Hematopoietic multipotent progenitor cell treated with erythropoietin and hydrocortisone succinate and interleukin-3 and kit ligand, for 6 days (in vitro differentiated cells): ENCODE measurements around the gene RPS6KL1.
A peak's percentile ranks its signal among the peaks of the same experiment; 100 is the strongest.

Experiments used
- DNase-seq: peaks from one replicate; pipeline ENCODE4 v3.0.0-alpha.2; 2015

The RPS6KL1 gene

GRCh38 chr14:74911221-74911620, 11.8 kb downstream of the RPS6KL1 start:
- DNase-seq = no peak

DNA sequence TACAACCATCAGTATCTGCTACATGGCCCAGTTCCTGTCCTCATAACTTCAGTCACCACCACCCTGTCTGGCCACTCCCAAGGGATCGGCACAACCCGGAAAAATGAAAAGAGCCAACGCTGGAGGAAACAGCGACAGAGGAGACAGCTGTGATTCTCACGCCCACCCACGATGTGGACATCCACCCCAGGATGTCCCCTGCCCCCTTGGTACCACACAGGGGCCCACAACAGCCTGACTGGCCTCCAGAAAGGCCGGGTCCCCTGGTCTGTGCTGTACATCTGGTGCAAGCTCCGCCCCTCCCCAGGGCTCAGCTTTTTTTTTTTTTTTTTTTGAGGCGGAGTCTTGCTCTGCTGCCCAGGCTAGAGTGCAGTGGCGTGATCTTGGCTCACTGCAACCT, 12.5 kb downstream of the RPS6KL1 start:
- no peak for DNase-seq

GRCh38 chr14:74909911-74910310, 13.1 kb downstream of the RPS6KL1 start:
- DNase-seq = no peak

GRCh38 chr14:74909501-74909900, 13.6 kb downstream of the RPS6KL1 start:
- DNase-seq = no peak

- DNase-seq = no peak
Observed at GRCh38 chr14:74908861-74909341, 14.2 kb downstream of the RPS6KL1 start.

- DNase-seq = no peak
Observed at GRCh38 chr14:74907744-74908143, 15.3 kb downstream of the RPS6KL1 start.

GRCh38 chr14:74906925-74907521, 16.0 kb downstream of the RPS6KL1 start:
- peak; percentile 54 for DNase-seq

- peak; percentile 86 for DNase-seq
Observed at GRCh38 chr14:74905595-74906142, 17.4 kb downstream of the RPS6KL1 start.

DNA sequence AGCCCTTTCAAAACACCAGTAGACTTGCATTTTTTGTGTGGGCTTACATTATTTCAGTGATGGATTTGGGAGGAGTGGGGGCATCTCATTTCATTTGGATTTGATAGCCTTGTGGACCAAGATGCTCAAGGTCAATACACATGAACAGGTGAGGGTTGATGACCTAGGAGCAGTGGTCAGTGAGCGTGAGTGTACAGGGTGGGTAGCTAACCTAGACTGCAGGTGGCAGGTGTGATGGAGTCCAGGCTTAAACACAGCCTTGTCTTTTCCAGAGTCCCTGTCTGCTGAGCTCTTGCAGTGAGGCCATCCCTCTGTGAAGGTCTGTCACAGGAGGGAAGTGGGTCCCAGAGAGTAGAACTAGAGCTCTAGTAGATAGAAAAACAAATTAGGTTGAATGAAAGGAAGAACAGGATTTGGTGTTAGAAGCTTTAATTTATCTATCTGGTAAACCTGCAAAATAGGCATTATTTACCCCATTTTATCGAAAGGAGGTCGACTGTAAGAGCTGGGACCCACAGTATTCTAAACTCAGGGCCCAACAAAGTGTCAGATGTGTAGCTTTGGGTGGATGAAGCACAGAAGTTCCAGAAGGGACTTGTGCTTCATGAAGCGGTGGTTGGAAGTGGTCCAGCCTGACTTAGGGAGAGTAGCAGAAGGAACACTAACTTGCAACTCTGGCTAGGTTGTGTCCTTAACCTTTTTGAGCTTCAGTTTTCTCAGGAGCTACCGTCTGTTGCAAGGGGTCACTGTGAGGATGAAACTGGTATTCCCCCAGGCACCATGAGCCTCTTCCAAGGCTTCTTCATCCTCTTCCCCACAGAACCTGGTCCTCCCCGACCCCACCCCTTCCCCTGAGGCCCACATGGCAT, 18.2 kb downstream of the RPS6KL1 start:
- peak; percentile 24 for DNase-seq

GRCh38 chr14:74902941-74903705, 19.9 kb downstream of the RPS6KL1 start:
- no peak for DNase-seq

DNA sequence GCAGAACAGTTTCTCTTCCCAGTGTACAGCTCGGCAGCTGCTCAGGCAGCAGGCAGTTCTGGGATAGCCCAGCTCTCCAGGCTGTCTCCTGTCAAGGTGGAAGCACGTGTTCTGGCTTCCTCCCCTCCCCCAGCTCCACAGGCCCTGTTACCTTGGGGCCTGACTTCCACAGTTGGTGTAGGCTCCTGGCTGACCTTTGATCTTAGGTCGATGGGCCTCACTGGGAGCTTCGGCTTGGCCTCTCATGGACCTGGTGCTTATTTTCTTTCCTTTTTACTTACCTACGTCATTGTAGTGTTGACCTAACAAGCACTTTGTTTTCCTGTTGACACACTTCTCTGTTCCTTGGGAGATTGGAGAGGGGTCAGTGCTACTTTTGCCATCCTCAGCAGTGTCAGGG, 24.4 kb downstream of the RPS6KL1 start:
- no peak for DNase-seq

DNA sequence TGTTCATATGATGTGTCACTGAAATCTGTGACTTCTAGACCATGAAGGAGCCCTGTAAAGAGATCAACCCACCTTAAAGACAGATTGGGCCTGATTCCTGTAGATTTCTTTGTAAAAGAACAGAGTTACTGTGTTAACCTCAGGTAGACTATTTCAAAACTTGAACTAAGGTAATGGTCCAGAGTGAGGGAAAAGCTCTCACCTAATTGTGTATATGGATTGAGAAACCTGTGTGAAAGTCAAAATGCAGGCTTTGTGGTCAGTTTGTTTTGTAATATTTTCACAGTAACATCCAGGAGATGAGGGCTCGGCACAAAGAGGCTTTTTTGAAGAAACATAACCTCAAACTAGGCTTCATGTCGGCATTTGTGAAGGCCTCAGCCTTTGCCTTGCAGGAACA, 25.0 kb downstream of the RPS6KL1 start:
- no peak for DNase-seq

DNA sequence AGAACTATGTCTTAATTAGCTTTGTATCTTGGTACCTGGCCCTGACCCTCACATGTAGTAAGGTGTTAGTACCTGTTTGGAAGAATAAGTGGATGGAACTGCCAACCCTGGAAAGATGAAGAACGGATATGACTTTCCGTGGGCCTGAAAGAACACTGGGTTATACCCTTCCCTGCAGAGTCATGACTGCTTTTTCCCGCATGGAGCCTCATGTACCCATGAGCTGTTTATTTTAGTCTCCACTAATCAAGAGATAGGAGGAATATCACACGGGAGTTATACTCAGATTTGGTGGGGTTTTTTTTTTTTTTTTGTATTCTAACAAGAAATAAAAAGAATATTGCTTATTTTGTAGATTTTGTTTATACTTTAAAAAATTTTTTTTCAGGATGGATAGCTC, 25.4 kb downstream of the RPS6KL1 start:
- DNase-seq = no peak

DNA sequence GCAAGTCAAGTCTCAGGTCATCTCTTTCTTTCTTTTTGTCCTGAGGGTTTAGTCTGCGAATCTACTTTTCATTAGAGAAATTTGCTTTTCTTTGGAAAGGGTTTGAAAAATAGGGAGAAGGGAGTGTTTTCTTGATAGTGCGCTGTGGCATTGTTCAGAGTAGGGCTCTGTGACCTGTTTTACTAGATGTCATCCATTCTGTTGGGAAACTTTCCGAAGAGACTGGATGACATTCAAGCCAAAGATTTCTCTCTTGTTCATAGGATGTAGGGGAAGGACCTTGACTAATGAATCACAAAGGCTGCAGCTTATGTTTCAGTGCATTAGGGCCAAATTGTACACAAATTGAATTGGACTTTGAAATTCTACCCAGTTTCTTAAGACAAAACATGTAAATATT, 26.7 kb downstream of the RPS6KL1 start:
- no peak for DNase-seq

DNA sequence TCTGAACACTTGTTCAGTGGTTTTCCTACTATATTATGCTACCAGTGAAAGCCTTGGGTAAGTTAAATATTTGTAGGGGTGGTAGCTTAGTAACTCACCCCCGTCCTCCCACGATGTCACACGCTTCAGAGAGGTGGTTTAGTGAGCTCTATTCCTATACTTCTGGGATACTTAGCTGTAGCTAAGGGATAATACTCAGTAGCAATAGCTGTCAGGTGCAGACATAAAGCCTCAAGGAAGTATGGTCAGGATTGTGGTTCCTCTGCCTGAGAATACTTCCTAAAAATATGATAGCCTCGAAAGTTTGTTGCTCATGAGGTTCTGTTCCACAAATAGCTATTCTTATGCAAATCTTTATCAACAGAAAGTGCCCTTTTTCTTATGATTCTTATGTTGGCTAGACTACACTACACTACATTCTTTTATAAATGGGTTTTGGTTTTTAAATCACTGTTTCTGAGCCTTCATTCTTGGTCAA, 29.4 kb downstream of the RPS6KL1 start:
- no peak for DNase-seq

- DNase-seq = no peak
Observed at GRCh38 chr14:74892745-74893144, 30.3 kb downstream of the RPS6KL1 start.

DNA sequence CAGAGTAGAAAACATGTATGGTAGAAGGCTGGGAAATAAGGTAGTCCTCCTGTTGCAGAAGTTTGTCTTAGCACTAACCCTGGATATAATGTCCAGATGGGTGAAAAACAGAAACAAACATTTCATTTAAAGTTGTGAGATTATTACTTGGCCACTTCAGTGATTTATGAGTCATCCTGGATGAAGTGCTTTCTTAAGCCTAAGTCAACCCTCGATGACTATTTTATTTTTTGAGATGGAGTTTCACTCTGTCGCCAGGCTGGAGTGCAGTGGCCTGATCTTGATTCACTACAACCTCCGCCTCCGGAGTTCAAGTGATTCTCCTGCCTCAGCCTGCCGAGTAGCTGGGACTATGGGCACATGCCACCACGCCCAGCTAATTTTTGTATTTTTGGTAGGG, 31.2 kb downstream of the RPS6KL1 start:
- no peak for DNase-seq

DNA sequence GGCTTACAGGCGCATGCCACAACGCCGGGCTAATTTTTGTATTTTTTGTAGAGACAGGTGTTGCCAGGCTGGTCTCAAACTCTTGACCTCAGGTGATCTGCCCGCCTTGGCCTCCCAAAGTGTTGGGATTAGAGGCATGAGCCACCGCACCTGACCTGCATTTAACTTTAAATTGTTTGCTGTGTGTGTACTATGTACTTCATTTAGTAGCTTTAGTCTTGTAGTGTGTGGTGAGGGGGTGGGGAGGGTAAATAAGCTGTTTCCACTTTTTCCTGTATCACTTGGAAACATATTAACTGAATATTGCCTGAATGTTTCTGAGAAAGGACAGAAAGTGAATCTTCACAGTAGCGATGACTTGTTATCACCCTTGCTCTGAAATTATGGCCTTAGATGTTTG, 32.8 kb downstream of the RPS6KL1 start:
- DNase-seq = no peak

- DNase-seq = peak; percentile 93
Observed at GRCh38 chr14:74888164-74889158, 34.6 kb downstream of the RPS6KL1 start.

GRCh38 chr14:74886001-74886400, 37.1 kb downstream of the RPS6KL1 start:
- no peak for DNase-seq

DNA sequence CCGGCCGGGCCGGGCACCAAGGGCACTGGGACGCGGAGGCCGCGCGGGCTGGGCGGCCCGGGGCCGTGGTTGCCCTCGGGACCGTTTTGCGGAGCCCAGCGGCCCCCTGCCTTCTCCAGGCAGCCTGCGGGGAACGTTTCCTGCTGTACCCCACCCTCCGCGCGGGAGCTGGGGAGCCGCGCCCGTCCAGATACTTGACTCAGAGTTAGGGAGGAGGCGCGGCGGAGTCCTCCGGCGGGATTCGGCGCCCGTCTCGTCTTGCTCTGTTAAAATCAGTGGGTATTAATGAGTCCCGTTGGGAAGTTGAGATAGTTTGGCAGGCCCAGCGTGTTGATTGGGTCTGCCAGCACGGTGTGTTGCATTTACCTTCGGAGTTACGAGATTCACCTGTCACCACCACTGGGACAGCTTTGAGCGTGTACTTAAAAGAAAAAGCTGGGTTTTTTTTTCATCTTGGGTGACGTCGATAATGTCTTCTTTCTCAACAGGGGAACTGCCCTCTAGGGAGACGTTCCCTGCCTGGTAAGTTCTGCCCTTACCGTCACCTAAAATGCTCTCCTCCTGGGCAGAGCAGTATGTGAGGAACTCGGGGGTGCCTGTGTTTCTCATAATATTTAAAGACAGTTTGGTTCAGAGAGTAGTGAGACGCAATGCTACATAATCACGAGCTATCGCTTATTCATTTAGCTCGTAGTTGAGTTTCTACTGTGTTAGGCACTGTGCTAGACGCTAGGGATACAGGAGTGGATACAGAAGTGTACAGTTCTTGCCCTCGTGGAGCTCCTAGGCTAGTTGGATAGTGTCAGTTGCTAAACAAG, 40.7 kb downstream of the RPS6KL1 start:
- peak; percentile 74 for DNase-seq
